Measurements from ENCODE around the gene TP53BP1. TPM values are rescaled to one million over a fixed set of nuclear protein-coding genes. Genes with fewer than 3 reads are reported as not detected.
A peak's percentile ranks its signal among the peaks of the same experiment; 100 is the strongest.

TP53BP1 gene
- total and polyA plus RNA-seq, 4 donors = 2.7 to 12.0 (median 7.3) TPM

DNA sequence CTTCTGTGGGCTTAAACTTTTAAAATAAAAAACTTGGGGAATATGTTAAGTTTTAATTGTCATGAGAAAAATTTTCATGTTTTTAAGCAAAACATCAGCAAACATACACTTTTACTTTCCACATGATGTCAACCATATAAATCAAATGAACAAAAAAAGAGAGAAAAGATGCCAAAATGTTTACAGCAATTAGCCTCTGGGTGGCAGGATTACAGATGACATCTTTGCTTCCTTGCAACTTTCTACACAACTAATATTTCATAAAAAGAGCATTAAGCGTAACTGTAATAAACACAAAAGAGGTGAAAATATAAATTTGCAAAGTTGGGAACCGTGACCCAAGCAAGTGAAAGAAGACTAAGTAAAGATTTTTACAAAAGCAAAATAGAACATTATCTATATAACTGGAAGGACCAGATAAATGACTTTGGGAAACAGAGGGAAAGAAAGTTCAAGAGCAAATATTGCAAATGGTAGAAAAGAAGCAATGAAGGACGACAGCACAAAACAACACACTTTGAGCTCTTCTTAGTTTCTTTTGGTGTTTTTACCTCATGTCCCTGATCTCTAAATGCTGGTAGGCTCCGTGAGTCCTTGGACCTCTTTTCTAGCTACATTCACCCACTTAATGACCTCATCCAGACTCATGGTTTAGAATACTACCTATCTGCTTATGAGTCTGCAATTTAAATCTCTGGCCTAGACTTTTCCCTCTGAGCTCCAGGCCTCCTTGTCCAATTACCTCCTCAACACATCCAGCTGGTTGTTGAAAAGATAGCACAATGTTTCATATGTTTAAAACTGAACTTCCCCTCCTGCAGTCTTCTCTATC lies 9.4 kb downstream of the TP53BP1 start:
- no peak for DNase-seq (ENCODE audit: low spot score)
- 88% methylated on average over 4 of the region's 4 CpGs for WGBS
- no peak overlapping the region for H3K4me3 ChIP-seq (ENCODE audit: low read depth in 1 of 3, low read length in 3 of 3)
- H3K4me1 ChIP-seq (ENCODE audit: control insufficient read depth in 4 of 4, insufficient read depth in 4 of 4, low read length in 3 of 4) = no peaks in the 10 kb centered on the region
- no peak overlapping the region for H3K9ac ChIP-seq (ENCODE audit: low read depth in 1 of 2, low read length in 2 of 2)
- H3K27ac ChIP-seq (ENCODE audit: low read depth in 1 of 2, low read length in 2 of 2) = no peak overlapping the region
- H3K27me3 ChIP-seq (ENCODE audit: control insufficient read depth in 4 of 4, insufficient read depth in 4 of 4, low read length in 3 of 4) = no peaks in the 10 kb centered on the region
- no peaks in the 10 kb centered on the region for H3K9me3 ChIP-seq (ENCODE audit: control insufficient read depth in 4 of 4, low read length in 3 of 4)
- TF ChIP-seq YY1 (IDR thresholded peaks at IDR 0.05) = no peak
- TF ChIP-seq GABPA (IDR thresholded peaks at IDR 0.05 in 1 of 2, conservative IDR thresholded peaks at IDR 0.05 in 1 of 2) = no peak
- peak; percentile 47 to 53 for TF ChIP-seq RAD21 (IDR thresholded peaks at IDR 0.05)
- TF ChIP-seq TAF1 (conservative IDR thresholded peaks at IDR 0.05) = no peak
- TF ChIP-seq RXRA (IDR thresholded peaks at IDR 0.05) = no peak
- TF ChIP-seq, protein P1, sequence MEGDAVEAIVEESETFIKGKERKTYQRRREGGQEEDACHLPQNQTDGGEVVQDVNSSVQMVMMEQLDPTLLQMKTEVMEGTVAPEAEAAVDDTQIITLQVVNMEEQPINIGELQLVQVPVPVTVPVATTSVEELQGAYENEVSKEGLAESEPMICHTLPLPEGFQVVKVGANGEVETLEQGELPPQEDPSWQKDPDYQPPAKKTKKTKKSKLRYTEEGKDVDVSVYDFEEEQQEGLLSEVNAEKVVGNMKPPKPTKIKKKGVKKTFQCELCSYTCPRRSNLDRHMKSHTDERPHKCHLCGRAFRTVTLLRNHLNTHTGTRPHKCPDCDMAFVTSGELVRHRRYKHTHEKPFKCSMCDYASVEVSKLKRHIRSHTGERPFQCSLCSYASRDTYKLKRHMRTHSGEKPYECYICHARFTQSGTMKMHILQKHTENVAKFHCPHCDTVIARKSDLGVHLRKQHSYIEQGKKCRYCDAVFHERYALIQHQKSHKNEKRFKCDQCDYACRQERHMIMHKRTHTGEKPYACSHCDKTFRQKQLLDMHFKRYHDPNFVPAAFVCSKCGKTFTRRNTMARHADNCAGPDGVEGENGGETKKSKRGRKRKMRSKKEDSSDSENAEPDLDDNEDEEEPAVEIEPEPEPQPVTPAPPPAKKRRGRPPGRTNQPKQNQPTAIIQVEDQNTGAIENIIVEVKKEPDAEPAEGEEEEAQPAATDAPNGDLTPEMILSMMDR (IDR thresholded peaks at IDR 0.05; ENCODE audit: low read depth, low read length, missing input control) = peak; percentile 23
- TF ChIP-seq JUND (IDR thresholded peaks at IDR 0.05) = no peak
- peaks cover 1 to 17% (median 11%) of the 10 kb centered on the region in 4 donors for H3K36me3 ChIP-seq (ENCODE audit: control insufficient read depth in 4 of 4, insufficient read depth in 3 of 4, low read depth in 1 of 4, low read length in 3 of 4)

DNA sequence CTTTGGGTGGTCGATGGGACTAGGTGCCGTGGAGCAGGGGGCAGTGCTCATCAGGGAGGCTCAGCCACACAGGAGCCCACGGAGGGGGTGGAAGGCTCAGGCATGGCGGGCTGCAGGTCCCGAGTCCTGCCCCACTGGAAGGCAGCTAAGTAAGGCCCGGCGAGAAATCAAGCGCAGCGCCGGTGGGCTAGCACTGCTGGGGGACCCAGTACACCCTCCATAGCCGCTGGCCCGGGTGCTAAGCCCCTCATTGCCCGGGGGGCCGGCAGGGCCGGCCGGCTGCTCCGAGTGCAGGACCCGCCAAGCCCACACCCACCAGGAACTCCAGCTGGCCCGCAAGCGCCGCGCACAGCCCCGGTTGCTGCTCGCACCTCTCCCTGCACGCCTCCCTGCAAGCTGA lies 19.1 kb downstream of the TP53BP1 start:
- TF ChIP-seq, protein P1 (IDR thresholded peaks at IDR 0.05; ENCODE audit: low read depth, low read length, missing input control) = no peak
- TF ChIP-seq HNF4G (IDR thresholded peaks at IDR 0.05) = no peak
- TF ChIP-seq HNF4A (conservative IDR thresholded peaks at IDR 0.05) = no peak
- no peak for TF ChIP-seq EGR1 (IDR thresholded peaks at IDR 0.05; ENCODE audit: low read depth in 2 of 2)
- TF ChIP-seq FOXA1 (IDR thresholded peaks at IDR 0.05) = no peak
- TF ChIP-seq, protein P2, sequence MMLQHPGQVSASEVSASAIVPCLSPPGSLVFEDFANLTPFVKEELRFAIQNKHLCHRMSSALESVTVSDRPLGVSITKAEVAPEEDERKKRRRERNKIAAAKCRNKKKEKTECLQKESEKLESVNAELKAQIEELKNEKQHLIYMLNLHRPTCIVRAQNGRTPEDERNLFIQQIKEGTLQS (IDR thresholded peaks at IDR 0.05) = no peak
- Histone ChIP-seq H3K27ac (ENCODE audit: low read depth in 1 of 2, low read length in 2 of 2) (no peak overlapping the region), H3K36me3 (ENCODE audit: control insufficient read depth in 4 of 4, insufficient read depth in 3 of 4, low read depth in 1 of 4, low read length in 3 of 4) (peaks cover 7 to 42% (median 22%) of the 10 kb centered on the region in 4 donors), H3K9ac (ENCODE audit: low read depth in 1 of 2, low read length in 2 of 2) (no peak overlapping the region), H3K4me1 (ENCODE audit: control insufficient read depth in 4 of 4, insufficient read depth in 4 of 4, low read length in 3 of 4) (no peaks in the 10 kb centered on the region), H3K4me3 (ENCODE audit: low read depth in 1 of 3, low read length in 3 of 3) (no peak overlapping the region), H3K9me3 (ENCODE audit: control insufficient read depth in 4 of 4, low read length in 3 of 4) (no peaks in the 10 kb centered on the region), H3K27me3 (ENCODE audit: control insufficient read depth in 4 of 4, insufficient read depth in 4 of 4, low read length in 3 of 4) (no peaks in the 10 kb centered on the region)
- 99% methylated on average over 25 of the region's 25 CpGs for WGBS
- DNase-seq (ENCODE audit: low spot score) = no peak

DNA sequence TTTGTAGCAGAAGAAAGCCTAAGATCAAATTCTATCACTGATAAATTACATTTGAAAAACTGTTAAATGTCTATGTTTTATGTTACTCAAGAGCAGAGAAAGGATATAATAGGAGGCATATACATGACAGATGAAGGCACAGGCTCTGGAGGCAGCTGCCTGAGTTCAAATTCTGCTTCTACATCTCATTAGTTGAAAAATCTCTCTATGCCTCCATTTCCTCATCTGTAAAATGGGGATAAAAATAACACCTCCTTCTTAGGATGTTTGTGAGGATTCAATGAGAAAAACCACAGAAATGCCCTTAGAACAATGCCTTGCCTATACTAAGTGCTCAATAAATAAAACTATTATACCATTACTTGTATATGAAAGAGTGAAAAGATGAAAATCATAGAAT lies 21.0 kb downstream of the TP53BP1 start:
- H3K4me3 ChIP-seq (ENCODE audit: low read depth in 1 of 3, low read length in 3 of 3) = no peak overlapping the region
- no peak for TF ChIP-seq SP1 (IDR thresholded peaks at IDR 0.05)
- no peaks in the 10 kb centered on the region for H3K27me3 ChIP-seq (ENCODE audit: control insufficient read depth in 4 of 4, insufficient read depth in 4 of 4, low read length in 3 of 4)
- H3K27ac ChIP-seq (ENCODE audit: low read depth in 1 of 2, low read length in 2 of 2) = no peak overlapping the region
- H3K9ac ChIP-seq (ENCODE audit: low read depth in 1 of 2, low read length in 2 of 2) = no peak overlapping the region
- H3K9me3 ChIP-seq (ENCODE audit: control insufficient read depth in 4 of 4, low read length in 3 of 4) = no peaks in the 10 kb centered on the region
- H3K36me3 ChIP-seq (ENCODE audit: control insufficient read depth in 4 of 4, insufficient read depth in 3 of 4, low read depth in 1 of 4, low read length in 3 of 4) = peaks cover 5 to 28% (median 13%) of the 10 kb centered on the region in 4 donors
- DNase-seq (ENCODE audit: low spot score) = no peak
- H3K4me1 ChIP-seq (ENCODE audit: control insufficient read depth in 4 of 4, insufficient read depth in 4 of 4, low read length in 3 of 4) = no peaks in the 10 kb centered on the region
